HFF-Myc (cell line): Measurements from ENCODE around the gene PAK2.
"Not testable (repeated sequence)": the region's sequence is repeated elsewhere in the genome, so short reads cannot be mapped to it uniquely, and the experiment has no call there.

Experiments used
- DNase-seq: peaks from one replicate; pipeline ENCODE4 v3.0.0-alpha.2; 2011; ENCODE audit warnings: low read depth; ENCODE audit errors: extremely low read depth
- H3K4me3 ChIP-seq: replicated peaks from 2 replicates; pipeline ENCODE4 v1.5.1; 2011; ENCODE audit warnings: low read depth, mild to moderate bottlenecking, control low read depth, low read length
- TF ChIP-seq, protein P1 (sequence below): IDR thresholded peaks from 2 replicates; pipeline ENCODE4 v1.5.1; 2012; ENCODE audit warnings: mild to moderate bottlenecking, low read depth, low read length, control low read depth; ENCODE audit errors: missing control alignments

The PAK2 gene

DNA sequence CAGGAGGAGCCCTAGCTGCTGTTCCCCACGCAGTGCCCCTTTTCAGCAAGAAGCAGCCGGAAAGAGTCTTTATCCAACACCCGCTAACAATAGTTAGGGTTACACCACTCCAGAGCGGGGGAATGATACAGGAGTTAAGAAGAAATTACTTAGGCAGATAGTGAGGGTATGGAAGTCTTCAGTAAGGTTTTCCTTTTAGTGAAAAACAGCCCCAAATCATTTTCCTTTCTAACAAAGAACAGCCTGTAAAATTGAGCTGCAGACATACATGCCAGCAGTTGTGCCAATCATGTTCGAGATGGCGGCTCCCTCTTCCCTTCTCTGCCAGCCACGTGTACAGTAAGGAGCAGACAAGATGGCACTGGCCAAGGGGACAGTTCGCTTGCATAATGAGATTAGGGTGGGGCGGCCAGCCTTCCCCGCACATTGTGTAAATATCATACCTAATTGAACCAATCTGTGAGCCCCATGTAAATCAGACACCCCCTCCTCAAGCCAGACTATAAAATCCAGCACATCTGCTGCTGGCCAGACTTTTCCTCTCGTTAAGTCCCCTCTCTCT, 109.6 kb downstream of the PAK2 start:
- H3K4me3 ChIP-seq, result no peak overlapping the region
- TF ChIP-seq, protein P1, sequence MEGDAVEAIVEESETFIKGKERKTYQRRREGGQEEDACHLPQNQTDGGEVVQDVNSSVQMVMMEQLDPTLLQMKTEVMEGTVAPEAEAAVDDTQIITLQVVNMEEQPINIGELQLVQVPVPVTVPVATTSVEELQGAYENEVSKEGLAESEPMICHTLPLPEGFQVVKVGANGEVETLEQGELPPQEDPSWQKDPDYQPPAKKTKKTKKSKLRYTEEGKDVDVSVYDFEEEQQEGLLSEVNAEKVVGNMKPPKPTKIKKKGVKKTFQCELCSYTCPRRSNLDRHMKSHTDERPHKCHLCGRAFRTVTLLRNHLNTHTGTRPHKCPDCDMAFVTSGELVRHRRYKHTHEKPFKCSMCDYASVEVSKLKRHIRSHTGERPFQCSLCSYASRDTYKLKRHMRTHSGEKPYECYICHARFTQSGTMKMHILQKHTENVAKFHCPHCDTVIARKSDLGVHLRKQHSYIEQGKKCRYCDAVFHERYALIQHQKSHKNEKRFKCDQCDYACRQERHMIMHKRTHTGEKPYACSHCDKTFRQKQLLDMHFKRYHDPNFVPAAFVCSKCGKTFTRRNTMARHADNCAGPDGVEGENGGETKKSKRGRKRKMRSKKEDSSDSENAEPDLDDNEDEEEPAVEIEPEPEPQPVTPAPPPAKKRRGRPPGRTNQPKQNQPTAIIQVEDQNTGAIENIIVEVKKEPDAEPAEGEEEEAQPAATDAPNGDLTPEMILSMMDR, result no peak
- no peak for DNase-seq

GRCh38 chr3:196863000-196863399, 123.3 kb downstream of the PAK2 start:
- H3K4me3 ChIP-seq, DNase-seq: not testable (repeated sequence)

GRCh38 chr3:196867155-196867506, 127.5 kb downstream of the PAK2 start:
- peak overlapping the region; percentile 93 for H3K4me3 ChIP-seq
- TF ChIP-seq, protein P1, result no peak
- DNase-seq, result no peak

- peak; percentile 44 for DNase-seq
- peak within 1 kb of the TSS; percentile 93 for H3K4me3 ChIP-seq
- TF ChIP-seq, protein P1, result no peak
These were observed 128.0 kb downstream of the PAK2 start, which contains the start of gene SENP5 for GRCh38 chr3:196867507-196868296. SENP5 (plus strand) TSS chr3:196867920; CDS start chr3:196885182, 17,262 bp downstream.

- TF ChIP-seq, protein P1, result no peak
- peak overlapping the region; percentile 93 for H3K4me3 ChIP-seq
- no peak for DNase-seq
These were observed 128.6 kb downstream of the PAK2 start for GRCh38 chr3:196868297-196868661.

GRCh38 chr3:196872316-196872715, 132.7 kb downstream of the PAK2 start:
- H3K4me3 ChIP-seq, result no peak overlapping the region
- DNase-seq, result no peak
- TF ChIP-seq, protein P1, result no peak

- DNase-seq, result not testable (repeated sequence)
These were observed 134.9 kb downstream of the PAK2 start for GRCh38 chr3:196874511-196875094.

DNA sequence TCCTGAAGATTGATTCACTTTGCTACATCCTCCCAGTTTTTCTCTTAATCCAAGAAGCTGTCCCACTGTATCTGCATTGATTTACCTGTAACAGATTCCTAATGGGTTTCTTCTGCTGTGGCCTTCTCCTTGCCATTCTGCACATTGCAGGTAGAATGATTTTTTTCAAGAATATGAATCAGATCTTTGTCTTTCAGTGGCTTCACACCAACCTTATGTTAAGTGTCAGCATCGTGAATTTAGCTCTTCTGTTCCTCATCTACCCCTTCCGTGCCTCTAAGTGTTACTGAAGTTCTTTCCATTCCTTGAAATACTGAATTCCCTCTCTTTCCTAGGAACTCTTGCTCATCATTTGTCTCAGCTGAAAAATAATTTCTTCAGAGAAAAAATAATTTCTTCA, 135.6 kb downstream of the PAK2 start:
- no peak for DNase-seq
- H3K4me3 ChIP-seq, result no peak overlapping the region
- TF ChIP-seq, protein P1, result no peak

More at GRCh38 chr3:196874511-196875094, 134.9 kb downstream of the PAK2 start:
- H3K4me3 ChIP-seq, result not testable (repeated sequence)
